HK-2 (cell line): ENCODE measurements around the gene SELENOV.

Experiments
- DNase-seq: peaks from one replicate; pipeline ENCODE4 v3.0.0-alpha.2; 2018; ENCODE audit not compliant: unreplicated experiment

SELENOV gene

DNA sequence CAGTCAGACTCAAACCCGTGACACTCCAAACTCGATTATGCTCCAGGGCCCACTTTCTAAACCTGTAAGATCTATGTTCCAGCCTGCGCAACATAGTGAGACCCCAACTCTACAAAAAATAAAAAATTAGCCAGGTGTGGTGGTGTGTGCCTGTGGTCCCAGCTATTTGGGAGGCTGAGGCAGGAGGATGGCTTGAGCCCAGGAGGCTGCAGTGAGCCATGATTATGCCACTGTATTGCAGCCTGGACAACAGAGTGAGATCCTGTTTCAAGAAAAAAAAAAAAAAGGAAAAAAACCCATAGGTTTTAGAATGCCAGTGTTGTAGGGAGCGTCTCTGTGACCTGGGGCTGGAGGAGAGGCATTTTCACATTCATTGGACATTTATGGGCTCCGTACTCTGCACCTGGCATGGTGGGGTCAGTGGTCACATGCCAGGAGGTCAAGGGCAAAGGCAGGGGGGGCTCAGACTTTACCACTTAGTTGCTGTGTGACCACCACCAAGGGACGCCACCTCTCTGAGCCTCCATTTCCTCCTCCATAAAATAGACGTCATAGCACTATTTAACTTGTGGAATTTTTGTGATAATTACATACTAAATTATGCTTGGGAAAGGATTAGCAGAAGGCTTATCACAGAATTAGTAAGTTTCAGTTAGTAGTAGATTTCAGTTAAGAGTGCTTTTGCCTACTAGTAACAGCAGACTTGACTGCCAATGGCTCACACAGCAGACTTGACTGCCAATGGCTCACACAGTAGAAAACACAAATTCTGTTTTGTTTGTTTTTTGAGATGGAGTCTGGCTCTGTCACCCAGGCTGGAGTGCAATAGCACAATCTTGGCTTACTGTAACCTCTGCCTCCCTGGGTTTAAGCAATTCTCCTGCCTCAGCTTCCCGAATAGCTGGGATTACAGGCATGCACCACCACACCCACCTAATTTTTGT lies 5.9 kb downstream of the SELENOV start:
- DNase-seq, result no peak

- no peak for DNase-seq
Observed at GRCh38 chr19:39524495-39524894, 9.6 kb downstream of the SELENOV start.

DNA sequence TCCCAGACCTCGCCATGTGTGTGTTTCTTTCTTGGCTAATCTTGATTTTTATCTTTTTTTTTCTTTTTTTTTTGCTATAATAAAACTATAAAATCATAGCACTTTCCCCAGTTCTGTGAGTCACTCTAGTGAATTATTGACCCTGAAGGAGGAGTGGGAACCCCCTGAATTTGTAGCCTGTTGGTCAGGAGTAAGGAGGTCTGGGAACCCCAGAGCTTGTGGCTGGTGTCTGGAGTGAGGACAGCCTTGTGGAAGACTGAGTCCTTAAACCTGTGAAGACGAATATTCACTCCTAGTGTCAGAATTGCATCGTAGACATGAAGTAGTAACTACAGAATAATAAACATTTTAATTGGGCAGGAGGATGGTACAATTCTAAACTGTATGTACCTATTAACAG lies 10.3 kb downstream of the SELENOV start:
- DNase-seq, result no peak

- DNase-seq, result no peak
Observed at GRCh38 chr19:39531834-39532232, 16.9 kb downstream of the SELENOV start.

DNA sequence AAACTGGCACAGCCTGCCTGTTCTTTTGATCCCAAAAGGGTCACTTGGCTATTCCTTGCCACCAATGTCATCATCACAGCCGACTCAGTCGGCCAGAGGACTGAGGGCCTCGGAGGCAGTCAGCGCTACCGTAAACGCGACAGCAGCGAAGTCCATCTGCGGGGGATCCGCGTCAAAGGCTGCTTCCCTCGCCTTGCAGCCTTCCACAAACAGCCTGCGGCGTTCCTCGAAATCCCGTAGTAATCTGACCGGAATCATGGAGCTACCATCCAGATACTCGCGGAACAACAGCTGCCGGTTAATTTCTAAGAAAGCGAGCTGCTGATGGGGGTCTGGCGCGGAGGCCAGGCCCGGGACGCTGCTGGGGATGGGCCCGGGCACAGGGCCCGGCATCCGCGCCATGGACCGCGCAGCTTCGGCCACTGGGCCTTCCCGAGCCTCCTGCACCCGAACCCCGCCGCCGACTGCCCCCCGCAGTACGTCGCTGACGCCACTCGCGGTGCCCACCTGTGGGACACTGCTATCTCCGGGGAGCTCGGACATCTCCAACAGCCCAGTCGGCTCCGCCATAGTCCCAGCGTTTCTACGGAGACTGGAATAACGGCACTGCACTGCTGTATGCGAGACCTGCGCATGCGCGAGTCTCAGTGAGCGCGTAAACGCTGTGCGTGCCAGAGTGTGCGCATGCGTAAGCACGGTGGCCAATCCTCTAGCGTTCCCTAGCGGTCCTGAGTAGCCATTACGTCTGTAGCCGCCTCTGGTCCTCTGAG lies 17.5 kb downstream of the SELENOV start, which contains the start of gene EID2B:
TSS of gene EID2B (minus strand) at position 620 of the 770 bp plus-strand sequence. CDS start at position 570, 50 bp downstream.
- DNase-seq, result peak; percentile 96

DNA sequence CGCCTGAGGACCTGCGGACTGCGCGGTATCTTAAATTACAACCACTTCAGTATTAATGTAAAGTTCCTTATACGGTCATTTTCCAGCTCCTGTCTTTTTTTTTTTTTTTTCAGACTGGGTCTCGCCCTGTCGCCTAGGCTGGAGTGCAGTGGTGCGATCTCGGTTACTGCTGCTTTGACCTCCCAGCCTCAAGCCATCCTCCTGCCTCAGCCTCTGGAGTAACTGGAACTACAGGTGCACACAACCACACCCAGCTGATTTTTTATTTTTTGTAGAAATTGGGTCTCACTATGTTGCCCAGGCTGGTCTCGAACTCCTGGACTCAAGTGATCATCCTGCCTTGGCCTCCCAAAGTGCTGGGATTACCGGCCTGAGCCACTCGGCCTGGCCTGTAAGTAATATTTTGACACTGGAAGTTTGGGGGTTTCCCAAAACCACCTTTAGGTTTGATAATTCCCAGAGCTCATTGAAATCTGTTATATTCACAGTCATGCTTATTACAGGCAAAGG lies 18.1 kb downstream of the SELENOV start:
- no peak for DNase-seq

DNA sequence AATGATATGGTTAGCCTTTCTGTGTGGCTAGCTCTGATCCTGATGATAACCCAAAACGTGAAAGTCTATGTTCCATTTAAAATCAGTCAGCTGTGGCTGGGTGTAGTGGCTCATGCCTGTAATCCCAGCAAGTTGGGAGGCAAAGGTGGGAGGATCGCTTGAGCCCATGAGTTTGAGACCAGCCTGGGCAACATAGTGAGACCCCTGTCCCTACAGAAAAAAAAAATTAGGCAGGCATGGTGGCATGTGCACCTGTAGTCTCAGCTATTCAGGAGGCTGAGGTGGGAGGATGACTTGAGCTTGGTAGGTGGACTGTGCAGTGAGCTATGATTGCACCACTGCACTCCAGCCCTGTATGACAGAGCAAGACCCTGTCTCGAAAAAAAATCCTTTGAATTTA lies 18.9 kb downstream of the SELENOV start:
- DNase-seq, result no peak

- no peak for DNase-seq
Observed at GRCh38 chr19:39539165-39539517, 24.2 kb downstream of the SELENOV start.

GRCh38 chr19:39539518-39540332 lies 24.8 kb downstream of the SELENOV start, which contains the start of gene EID2:
TSS of gene EID2 (minus strand) at chr19:39540161. CDS start at chr19:39540079, 82 bp downstream.
- DNase-seq, result peak; percentile 97

- no peak for DNase-seq
Observed at GRCh38 chr19:39540333-39540673, 25.4 kb downstream of the SELENOV start.

DNA sequence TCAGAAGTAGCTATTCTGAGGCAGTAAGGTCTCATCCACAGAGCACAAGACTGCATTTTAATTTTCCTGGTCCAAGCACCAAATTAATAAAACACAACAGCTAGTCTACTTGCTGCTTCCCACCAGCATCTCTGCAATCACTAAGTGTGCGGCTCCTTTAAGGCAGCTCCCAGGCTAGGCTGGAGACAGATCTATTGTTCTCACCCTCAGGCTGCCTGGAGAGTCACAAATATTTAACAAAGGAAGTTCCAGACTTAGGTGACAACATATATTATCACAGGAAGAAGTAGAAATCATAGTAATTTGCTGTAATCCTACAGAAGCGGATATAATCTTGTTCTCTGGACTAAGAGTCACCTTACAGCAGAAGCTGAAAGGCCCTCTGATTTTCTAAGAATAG lies 27.3 kb downstream of the SELENOV start:
- no peak for DNase-seq

DNA sequence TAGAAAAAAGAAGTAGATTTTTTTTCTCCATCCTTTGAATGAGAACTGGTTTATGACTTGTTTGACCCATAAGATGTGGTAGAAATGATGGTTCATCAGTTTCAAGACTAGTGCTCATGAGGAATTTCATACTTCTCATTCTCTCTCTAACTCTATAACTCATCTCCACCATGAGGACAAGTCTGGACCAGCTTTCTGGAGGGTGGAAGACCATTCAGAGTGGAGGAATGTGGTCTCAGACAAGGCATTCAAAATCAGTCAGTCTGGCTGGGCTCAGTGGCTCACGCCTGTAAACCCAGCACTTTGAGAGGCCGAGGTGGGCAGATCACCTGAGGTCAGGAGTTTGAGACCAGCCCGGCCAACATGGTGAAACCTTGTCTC lies 28.5 kb downstream of the SELENOV start:
- no peak for DNase-seq

- DNase-seq, result no peak
Observed at GRCh38 chr19:39544226-39544903, 29.4 kb downstream of the SELENOV start.

DNA sequence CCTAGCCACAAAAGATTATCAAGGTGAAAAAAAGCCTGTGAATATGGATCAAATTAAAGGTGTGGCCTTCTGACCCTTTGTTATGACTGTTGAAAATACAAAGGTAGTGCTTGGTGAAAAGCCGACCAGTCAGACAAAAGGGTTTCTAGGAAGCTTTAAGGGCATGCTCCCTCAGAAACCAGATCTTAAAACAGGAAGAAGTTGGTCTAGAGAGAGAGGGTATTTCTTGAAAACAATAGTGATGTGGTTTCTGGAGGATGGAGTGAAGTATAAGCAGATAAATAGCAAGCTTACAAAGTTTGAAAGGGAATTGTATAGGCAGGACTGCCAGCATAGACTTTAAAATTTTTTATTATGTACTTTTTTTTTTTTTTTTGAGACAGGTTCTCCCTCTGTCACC lies 30.0 kb downstream of the SELENOV start:
- DNase-seq, result no peak

DNA sequence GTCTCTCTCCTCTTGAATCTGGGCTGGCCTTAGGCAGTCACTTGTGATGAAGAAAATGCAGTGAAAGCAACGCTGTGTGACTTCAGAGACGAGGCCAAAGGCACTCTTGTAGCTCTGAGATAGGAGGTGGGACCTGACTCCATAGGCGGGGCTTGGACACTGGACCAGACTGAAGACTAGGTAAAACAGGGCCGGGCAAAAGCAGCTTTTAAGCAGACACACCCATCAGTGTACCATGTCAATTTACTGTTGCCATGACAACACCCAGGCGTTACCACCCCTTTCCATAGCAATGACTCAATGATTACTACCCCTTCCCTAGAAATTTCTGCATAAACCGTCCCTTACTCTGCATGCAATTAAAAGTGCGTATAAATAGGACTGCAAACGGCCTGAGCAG lies 31.7 kb downstream of the SELENOV start:
- no peak for DNase-seq

GRCh38 chr19:39550197-39550596 lies 35.3 kb downstream of the SELENOV start:
- no peak for DNase-seq

DNA sequence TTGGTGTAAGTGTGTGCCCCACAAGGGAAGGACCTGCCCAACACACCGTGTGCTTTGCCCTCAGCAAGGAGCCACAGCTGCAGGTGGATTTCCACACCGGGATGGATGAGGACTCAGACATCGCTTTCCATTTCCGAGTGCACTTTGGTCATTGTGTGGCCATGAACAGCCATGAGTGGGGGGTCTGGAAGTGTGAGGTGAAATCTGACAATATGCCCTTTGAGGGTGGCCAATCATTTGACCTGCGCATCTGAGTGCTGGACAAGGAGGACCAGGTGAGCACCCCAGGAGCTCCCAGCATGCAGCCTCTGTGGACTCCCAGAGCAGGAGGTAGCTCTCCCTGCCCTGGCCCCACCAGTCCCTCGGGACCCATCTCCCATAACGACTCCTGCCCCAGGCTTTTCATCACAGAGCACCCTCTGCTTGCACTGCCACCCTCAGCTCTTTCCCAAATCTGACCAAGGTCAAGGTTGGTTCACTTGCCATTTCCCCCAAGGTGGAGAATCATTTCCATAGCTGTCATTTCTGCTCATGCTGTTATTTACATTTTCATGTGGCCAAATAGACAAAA lies 38.2 kb downstream of the SELENOV start:
- DNase-seq, result no peak

GRCh38 chr19:39554701-39555311 lies 39.9 kb downstream of the SELENOV start:
- DNase-seq, result no peak

DNA sequence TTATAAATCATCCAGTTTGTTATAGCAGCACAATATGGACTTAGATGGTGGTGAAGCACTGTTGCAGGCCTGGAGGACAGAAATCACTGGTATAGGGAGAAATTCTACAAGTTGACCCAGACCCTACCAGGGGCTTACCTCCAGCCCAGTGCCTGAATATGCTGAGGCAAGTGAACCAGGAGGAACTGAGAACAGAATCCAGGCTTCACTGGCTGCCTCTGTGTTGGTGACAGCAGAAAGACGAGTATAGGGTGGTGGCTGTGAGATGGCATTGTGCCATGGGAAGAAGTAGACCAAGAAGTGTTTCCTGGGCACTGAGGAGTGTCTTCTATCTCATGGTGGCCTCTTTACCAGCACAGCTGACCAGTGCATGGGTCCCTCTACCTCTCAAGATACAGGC lies 40.9 kb downstream of the SELENOV start:
- DNase-seq, result no peak

- DNase-seq, result no peak
Observed at GRCh38 chr19:39557811-39558623, 43.1 kb downstream of the SELENOV start.
